GM12878 (cell line): ENCODE measurements around the gene CORO7. TPM values are rescaled to one million over a fixed set of nuclear protein-coding genes. Genes with fewer than 3 reads are reported as not detected.

Experiments
- ATAC-seq: fragments of 200-7000 bp; cut with Tn5 transposase; 3 replicates; pipeline ENCODE4 v1.9.1; 2020; ENCODE audit warnings: mild to moderate bottlenecking, moderate library complexity
- BruUV-seq: library from RNA; stranded (reverse); fragments of 400-500 nt; replicated peaks from 2 replicates; lab custom pipeline; 2021; lab: Mats Ljungman, UMichigan
- CTCF ChIA-PET: fragments of 300-600 bp; sonication (Branson Sonifier 250); formaldehyde crosslinking; extraction: SDS; loops from one replicate; lab custom pipeline; 2021; ENCODE audit warnings: inconsistent platforms; lab: Yijun Ruan, JAX
- POLR2A ChIA-PET: fragments of 350-600 bp; formaldehyde crosslinking; extraction: SDS; loops from one replicate; lab custom pipeline; 2021; ENCODE audit warnings: inconsistent platforms; lab: Charles Lee
- RAD21 ChIA-PET: fragments of 300-600 bp; sonication (Branson Sonifier 250); formaldehyde crosslinking; loops from one replicate; lab custom pipeline; 2023; ENCODE audit warnings: antibody characterized with exemption; ENCODE audit not compliant: unreplicated experiment; lab: Charles Lee
- SMC1A ChIA-PET: fragments of 300-600 bp; sonication (Branson Sonifier 250); formaldehyde crosslinking; loops from one replicate; lab custom pipeline; 2023; ENCODE audit not compliant: unreplicated experiment, uncharacterized antibody; lab: Charles Lee
- DNase-seq: peaks from one replicate; pipeline ENCODE4 v3.0.0-alpha.2; 2011; ENCODE audit warnings: low read depth, low spot score
- FAIRE-seq: peaks from 3 replicates; lab custom pipeline; 2011; peaks lifted over from hg19 to GRCh38; lab: Jason Lieb, UNC
- H2AFZ ChIP-seq: 2 replicates; pipeline ENCODE4 v1.6.0; 2011; ENCODE audit warnings: low read depth, low read length, control low read depth; ENCODE audit not compliant: control insufficient read depth
- H3K27ac ChIP-seq: 2 replicates; pipeline ENCODE4 v1.5.1; 2011; ENCODE audit warnings: control low read depth; ENCODE audit not compliant: control insufficient read depth, insufficient read depth
- H3K27me3 ChIP-seq, 2 experiments: replicated peaks in 1 of 2; 2 replicates each; pipeline versions ENCODE4 v1.6.0 to v1.6.1; 2011; ENCODE audit warnings: low read length in 1 of 2; ENCODE audit not compliant: control insufficient read depth in 2 of 2, insufficient read depth in 2 of 2
- H3K36me3 ChIP-seq, 2 experiments: 2 replicates each; pipeline ENCODE4 v1.5.1; 2011; ENCODE audit warnings: low read length in 1 of 2; ENCODE audit not compliant: control insufficient read depth in 2 of 2, insufficient read depth in 2 of 2
- H3K4me1 ChIP-seq: 2 replicates; pipeline ENCODE4 v1.6.1; 2011; ENCODE audit warnings: mild to moderate bottlenecking, low read length, moderate library complexity, mixed read lengths; ENCODE audit not compliant: control insufficient read depth, insufficient read depth
- H3K4me2 ChIP-seq: 2 replicates; pipeline ENCODE4 v1.6.0; 2011; ENCODE audit warnings: control low read depth; ENCODE audit not compliant: control insufficient read depth, insufficient read depth
- H3K4me3 ChIP-seq: fragments of 200-600 bp; sonication (generic); 2 replicates; pipeline ENCODE4 v1.5.1; 2016
- H3K79me2 ChIP-seq: 2 replicates; pipeline ENCODE4 v1.6.0; 2011; ENCODE audit warnings: low read length; ENCODE audit not compliant: control insufficient read depth, insufficient read depth
- H3K9ac ChIP-seq: 2 replicates; pipeline ENCODE4 v1.8.0; 2011; ENCODE audit warnings: low read length, control low read depth, mixed read lengths; ENCODE audit not compliant: control insufficient read depth, insufficient read depth
- H3K9me3 ChIP-seq: replicated peaks from 3 replicates; pipeline ENCODE4 v1.5.1; 2011; ENCODE audit warnings: mild to moderate bottlenecking, low read length; ENCODE audit not compliant: control insufficient read depth, insufficient read depth
- H4K20me1 ChIP-seq: 2 replicates; pipeline ENCODE4 v1.6.0; 2011; ENCODE audit not compliant: control insufficient read depth, insufficient read depth
- ASH2L ChIP-seq: fragments of 300-600, 200-600 bp; sonication (generic); IDR thresholded peaks from 2 replicates; pipeline ENCODE4 v1.6.1; 2017; ENCODE audit warnings: low read depth, mild to moderate bottlenecking, borderline replicate concordance
- CEBPZ ChIP-seq: fragments of 150-350 bp; IDR thresholded peaks from 2 replicates; pipeline ENCODE4 v1.6.1; 2016; ENCODE audit warnings: low read depth, low read length
- DPF2 ChIP-seq: fragments of 450-650 bp; IDR thresholded peaks from 2 replicates; pipeline ENCODE4 v1.6.1; 2017; ENCODE audit warnings: mild to moderate bottlenecking
- IKZF2 ChIP-seq, 2 experiments: fragments of 450-650 bp; IDR thresholded peaks; 2 replicates each; pipeline ENCODE4 v1.6.1; 2017; ENCODE audit warnings: mild to moderate bottlenecking in 2 of 2, moderate library complexity in 2 of 2
- REST ChIP-seq: IDR thresholded peaks from 2 replicates; pipeline ENCODE4 v1.6.1; 2012; ENCODE audit warnings: mild to moderate bottlenecking, low read depth, low read length
- USF2 ChIP-seq: IDR thresholded peaks from 2 replicates; pipeline ENCODE4 v1.6.1; 2011; ENCODE audit warnings: low read depth, low read length, improper control_type of control experiment, borderline replicate concordance
- WGBS: methylation state at CpG from one replicate; pipeline ENCODE4 v1.1.6; 2016; ENCODE audit warnings: low lambda C conversion rate; ENCODE audit not compliant: insufficient replicate concordance, insufficient coverage; ENCODE audit errors: missing lambda C conversion rate; 5-methylcytosine and 5-hydroxymethylcytosine counted together
- in situ Hi-C: fragments of 300-500 bp; cut with MboI; formaldehyde crosslinking; loops from 9 replicates; pipeline ENCODE4 v1.14.3; 2018; ENCODE audit warnings: mixed read lengths
- intact Hi-C: fragments of 100-400 bp; cut with micrococcal nuclease; formaldehyde crosslinking; loops from one replicate; pipeline ENCODE4 v1.14.2; 2022; ENCODE audit not compliant: unreplicated experiment
- polyA plus RNA-seq, 11 experiments: library from polyadenylated mRNA; depleted of rRNA in 4 of 11; unstranded in 6 of 11; stranded (reverse) in 5 of 11; fragments of >200 nt; fragmentation: Nextera tagmentation in 4 of 11; fragmentation: Illumina TruSeq in 1 of 11; extraction: Ambion mirVana in 4 of 11; extraction: Trizol in 1 of 11; gene quantifications; 1 replicate in 1 of 11; 2 replicates in 10 of 11; pipeline versions ENCODE4 v1.2.1 to v1.2.3, GENCODE V29; 2011 to 2016; ENCODE audit warnings: inconsistent platforms in 2 of 11, missing spikeins in 2 of 11, low read depth in 1 of 11
- total RNA-seq, 4 experiments: library from RNA; depleted of rRNA in 3 of 4; stranded (reverse); fragments of >200 nt in 3 of 4; fragmentation: Illumina TruSeq in 1 of 4; extraction: Trizol in 1 of 4; gene quantifications; 2 replicates each; pipeline versions ENCODE4 v1.2.1 to v1.2.3, GENCODE V29; 2013 to 2021

Gene CORO7
- total and polyA plus RNA-seq, 10 of the 15 experiments (the other 5 are each of a cell fraction or from before 2014, with no cell fraction given) = 0.64 to 89.2 (median 43.7) TPM

GRCh38 chr16:4386951-4387565 is 29.3 kb downstream of the CORO7 start:
- DNase-seq = no peak
- RAD21 ChIA-PET = no interaction called here
- no peaks in the 10 kb centered on the region for H3K27me3 ChIP-seq
- intact Hi-C loops = no loop called here
- no peak overlapping the region for H3K27ac ChIP-seq
- no peaks in the 10 kb centered on the region for H3K4me1 ChIP-seq
- SMC1A ChIA-PET = no interaction called here
- H2AFZ ChIP-seq = no peak overlapping the region
- H3K9me3 ChIP-seq = no peaks in the 10 kb centered on the region
- H3K36me3 ChIP-seq = peaks cover 5 to 31% of the 10 kb centered on the region in 2 experiments; a peak in 3 of 4 replicates
- no peak for ATAC-seq
- H3K79me2 ChIP-seq = no peaks in the 10 kb centered on the region
- H3K4me2 ChIP-seq = no peak overlapping the region
- CTCF ChIA-PET = interaction anchor here (1.6 kb wide), 1 partner anchor 16 kb away, joined by 7 read pairs; no protein-coding TSS in a partner anchor
- in situ Hi-C loops = no loop called here
- no peak overlapping the region for H3K4me3 ChIP-seq
- no peaks in the 10 kb centered on the region for H4K20me1 ChIP-seq
- TF ChIP-seq IKZF2 (IDR thresholded peaks at IDR 0.05) (no peak), DPF2 (no peak), REST (no peak), USF2 (no peak), CEBPZ (no peak), ASH2L (no peak)
- FAIRE-seq = no peak
- H3K9ac ChIP-seq = no peak overlapping the region
- no TSS peak for BruUV-seq
- 94% methylated on average over 10 of the region's 10 CpGs for WGBS
- POLR2A ChIA-PET = no interaction called here
